Stimulated activated naive CD8-positive, alpha-beta T cell treated with anti-CD3 and anti-CD28 coated beads, Interleukin-15, amount 100 ng/mL, for 72 hours (primary cell): Measurements from ENCODE around the gene UNC13A.
A peak's percentile ranks its signal among the peaks of the same experiment; 100 is the strongest.
"Not testable (repeated sequence)": the region's sequence is repeated elsewhere in the genome, so short reads cannot be mapped to it uniquely, and the experiment has no call there.

Source experiments
- ATAC-seq: fragments of 150-1000 bp; cut with Tn5 transposase; 2 replicates; pipeline ENCODE4 v1.10.0; 2021; ENCODE audit warnings: mild to moderate bottlenecking, moderate library complexity
- DNase-seq, 2 donors: peaks; one replicate each; pipeline ENCODE4 v3.0.0; 2021 to 2022
- H3K27ac Mint-ChIP-seq, 2 donors: one replicate each; pipeline ENCODE4 v1.8.0; 2022; ENCODE audit warnings: mild to moderate bottlenecking in 2 of 2, mixed read lengths in 2 of 2, moderate library complexity in 2 of 2
- H3K27me3 Mint-ChIP-seq: one replicate; pipeline ENCODE4 v1.8.0; 2022; ENCODE audit warnings: mixed read lengths
- H3K4me1 Mint-ChIP-seq: one replicate; pipeline ENCODE4 v1.8.0; 2022; ENCODE audit warnings: mild to moderate bottlenecking, mixed read lengths
- H3K4me3 Mint-ChIP-seq, 2 donors: one replicate each; pipeline ENCODE4 v1.8.0; 2022; ENCODE audit warnings: mild to moderate bottlenecking in 2 of 2, mixed read lengths in 2 of 2, moderate library complexity in 1 of 2
- H3K9me3 Mint-ChIP-seq, 2 donors: one replicate each; pipeline ENCODE4 v1.8.0; 2022; ENCODE audit warnings: mixed read lengths in 2 of 2

Gene UNC13A

DNA sequence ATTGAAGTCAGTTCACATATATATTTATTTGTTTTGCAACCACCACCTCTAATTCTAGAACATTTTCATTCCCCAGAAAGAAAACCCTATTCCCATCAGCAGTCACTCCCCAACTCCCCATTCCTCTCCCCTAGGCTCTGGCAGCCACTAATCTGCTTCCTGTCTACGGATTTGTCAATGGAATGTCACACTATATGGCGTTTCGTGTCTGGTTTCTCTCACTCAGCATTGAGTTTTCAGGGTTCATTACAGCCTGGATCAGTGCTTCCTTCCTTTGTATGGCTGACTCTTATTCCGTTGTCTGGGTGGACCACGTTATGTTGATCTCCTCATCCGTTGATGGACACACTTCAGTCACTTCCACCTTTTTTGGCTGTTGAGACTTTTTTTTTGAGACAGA lies 123.4 kb downstream of the UNC13A start:
- H3K27ac Mint-ChIP-seq, result peak overlapping the region; percentile 36 to 94
- no peak overlapping the region for H3K4me3 Mint-ChIP-seq
- H3K27me3 Mint-ChIP-seq, result no peaks in the 10 kb centered on the region
- H3K9me3 Mint-ChIP-seq, result no peaks in the 10 kb centered on the region
- no peak for DNase-seq
- peaks cover 14% of the 10 kb centered on the region for H3K4me1 Mint-ChIP-seq
- ATAC-seq, result no peak

- ATAC-seq, result no peak
- Mint-ChIP-seq H3K4me3 (no peak overlapping the region), H3K4me1 (peaks cover 23% of the 10 kb centered on the region), H3K27me3 (no peaks in the 10 kb centered on the region), H3K27ac (peak overlapping the region in 1 of 2 donors; percentile 83), H3K9me3 (no peaks in the 10 kb centered on the region)
- DNase-seq, result no peak
Observed at GRCh38 chr19:17562561-17562960, 125.6 kb downstream of the UNC13A start.

DNA sequence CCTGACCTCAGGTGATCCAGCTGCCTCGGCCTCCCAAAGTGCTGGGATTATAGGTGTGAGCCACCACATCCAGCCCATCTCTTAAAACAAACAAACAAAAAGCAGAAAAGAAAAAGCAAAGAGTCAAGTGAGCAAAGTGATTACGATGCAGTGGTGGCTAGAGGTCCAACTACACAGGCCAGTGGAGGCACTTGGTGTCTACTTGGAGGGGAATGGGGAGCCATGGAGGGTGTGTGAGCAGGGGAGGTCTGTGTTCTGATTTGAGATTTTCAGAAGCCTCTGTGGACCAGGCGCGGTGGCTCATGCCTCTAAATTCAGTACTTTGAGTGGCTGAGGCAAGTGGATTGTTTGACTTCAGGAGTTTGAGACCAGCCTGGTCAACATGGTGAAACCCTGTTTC lies 126.1 kb downstream of the UNC13A start:
- Mint-ChIP-seq H3K27ac (peak overlapping the region in 1 of 2 donors; percentile 83), H3K4me3 (no peak overlapping the region), H3K27me3 (no peaks in the 10 kb centered on the region), H3K9me3 (no peaks in the 10 kb centered on the region), H3K4me1 (peaks cover 28% of the 10 kb centered on the region)
- DNase-seq (no peak), ATAC-seq (no peak)

DNA sequence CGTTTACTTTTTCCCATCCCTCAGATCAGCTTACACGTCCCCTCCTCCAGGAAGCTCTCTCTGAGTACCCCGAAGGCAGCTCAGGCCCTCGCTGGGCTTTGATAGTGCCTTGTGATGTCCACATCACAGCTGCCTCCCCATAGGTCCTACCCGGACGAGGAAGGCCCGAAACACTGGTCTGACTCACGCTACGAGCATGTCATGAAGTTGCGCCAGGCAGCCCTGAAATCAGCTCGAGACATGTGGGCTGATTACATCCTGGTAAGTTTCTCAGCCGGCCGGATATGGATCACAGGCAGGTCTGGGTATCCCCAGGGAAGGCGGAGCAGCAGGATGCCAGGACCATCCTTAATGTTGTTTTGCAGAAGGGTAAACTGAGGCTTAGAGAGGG lies 128.0 kb downstream of the UNC13A start:
- H3K4me3 Mint-ChIP-seq, result no peak overlapping the region
- ATAC-seq (no peak), DNase-seq (no peak)
- H3K4me1 Mint-ChIP-seq, result peaks cover 37% of the 10 kb centered on the region
- H3K9me3 Mint-ChIP-seq, result no peaks in the 10 kb centered on the region
- H3K27me3 Mint-ChIP-seq, result no peaks in the 10 kb centered on the region
- H3K27ac Mint-ChIP-seq, result peak overlapping the region in 1 of 2 donors; percentile 36

- ATAC-seq (no peak), DNase-seq (no peak)
- Mint-ChIP-seq H3K27me3 (no peaks in the 10 kb centered on the region), H3K4me1 (peaks cover 37% of the 10 kb centered on the region), H3K9me3 (no peaks in the 10 kb centered on the region), H3K4me3 (peak overlapping the region in 1 of 2 donors; percentile 59), H3K27ac (no peak overlapping the region)
Observed at GRCh38 chr19:17557466-17557865, 130.7 kb downstream of the UNC13A start.

DNA sequence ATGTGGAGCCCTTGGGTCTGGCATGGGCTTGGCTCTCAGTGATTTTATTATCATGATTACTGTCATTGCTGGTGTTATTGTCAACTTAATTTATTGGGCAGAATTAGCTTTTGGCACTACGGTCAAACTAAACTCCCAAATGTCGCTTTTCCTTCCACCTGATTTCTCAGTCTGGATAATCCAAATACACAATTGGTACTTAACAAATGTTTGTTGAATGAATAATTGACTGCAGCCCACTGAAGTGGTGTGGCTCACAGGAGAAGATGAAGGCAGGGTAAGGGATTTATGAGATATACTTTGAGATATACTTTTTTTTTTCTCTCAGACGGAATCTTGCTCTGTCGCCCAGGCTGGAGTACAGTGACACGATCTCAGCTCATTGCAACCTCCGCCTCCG lies 131.2 kb downstream of the UNC13A start:
- H3K27ac Mint-ChIP-seq, result no peak overlapping the region
- no peak for ATAC-seq

GRCh38 chr19:17555929-17556813 lies 132.0 kb downstream of the UNC13A start:
- Mint-ChIP-seq H3K4me3 (peak overlapping the region; percentile 86 to 92), H3K27ac (peak overlapping the region; percentile 74 to 84), H3K9me3 (no peaks in the 10 kb centered on the region), H3K27me3 (no peaks in the 10 kb centered on the region), H3K4me1 (peaks cover 35% of the 10 kb centered on the region)
- no peak for DNase-seq
- peak; percentile 41 for ATAC-seq

More for the DNA sequence above, 131.2 kb downstream of the UNC13A start:
- H3K4me3 Mint-ChIP-seq, result peak overlapping the region; percentile 86 to 92
- no peak for DNase-seq
- no peaks in the 10 kb centered on the region for H3K9me3 Mint-ChIP-seq
- peaks cover 35% of the 10 kb centered on the region for H3K4me1 Mint-ChIP-seq
- no peaks in the 10 kb centered on the region for H3K27me3 Mint-ChIP-seq

DNA sequence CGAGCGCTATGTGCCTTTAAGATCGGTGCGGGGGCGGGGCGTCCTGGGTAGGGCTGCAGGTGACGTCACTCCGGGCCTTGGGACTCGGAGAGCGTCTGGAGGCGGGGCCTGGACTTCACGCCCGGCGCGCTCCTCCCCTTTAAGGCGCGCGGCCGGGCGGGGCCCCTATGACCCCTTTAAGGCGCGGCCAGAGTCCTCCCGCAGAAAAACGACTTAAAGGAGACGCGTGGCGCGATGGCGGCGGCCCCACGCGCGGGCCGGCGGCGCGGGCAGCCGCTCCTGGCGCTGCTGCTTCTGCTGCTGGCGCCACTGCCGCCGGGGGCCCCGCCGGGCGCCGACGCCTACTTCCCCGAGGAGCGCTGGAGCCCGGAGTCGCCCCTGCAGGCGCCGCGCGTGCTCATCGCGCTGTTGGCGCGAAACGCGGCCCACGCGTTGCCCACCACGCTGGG lies 132.7 kb downstream of the UNC13A start, which contains the start of gene COLGALT1:
Gene COLGALT1, plus strand, starts transcription at position 170 of the 449 bp plus-strand sequence. Its CDS starts 65 bp downstream, at position 235.
- peak within 1 kb of the TSS; percentile 74 to 84 for H3K27ac Mint-ChIP-seq
- H3K9me3 Mint-ChIP-seq, result no peaks in the 10 kb centered on the region
- H3K4me1 Mint-ChIP-seq, result peaks cover 35% of the 10 kb centered on the region
- peak within 1 kb of the TSS; percentile 86 to 92 for H3K4me3 Mint-ChIP-seq
- DNase-seq (peak; percentile 95 to 97), ATAC-seq (peak; percentile 98)
- no peaks in the 10 kb centered on the region for H3K27me3 Mint-ChIP-seq

GRCh38 chr19:17554968-17555479 lies 133.1 kb downstream of the UNC13A start:
- ATAC-seq (peak; percentile 34), DNase-seq (no peak)
- Mint-ChIP-seq H3K4me1 (peaks cover 30% of the 10 kb centered on the region), H3K27ac (peak overlapping the region; percentile 19 to 78), H3K9me3 (no peaks in the 10 kb centered on the region), H3K27me3 (no peaks in the 10 kb centered on the region), H3K4me3 (peak overlapping the region; percentile 86 to 92)

GRCh38 chr19:17553256-17553655 lies 134.9 kb downstream of the UNC13A start:
- DNase-seq, result no peak
- no peak overlapping the region for H3K27ac Mint-ChIP-seq
- no peak for ATAC-seq

DNA sequence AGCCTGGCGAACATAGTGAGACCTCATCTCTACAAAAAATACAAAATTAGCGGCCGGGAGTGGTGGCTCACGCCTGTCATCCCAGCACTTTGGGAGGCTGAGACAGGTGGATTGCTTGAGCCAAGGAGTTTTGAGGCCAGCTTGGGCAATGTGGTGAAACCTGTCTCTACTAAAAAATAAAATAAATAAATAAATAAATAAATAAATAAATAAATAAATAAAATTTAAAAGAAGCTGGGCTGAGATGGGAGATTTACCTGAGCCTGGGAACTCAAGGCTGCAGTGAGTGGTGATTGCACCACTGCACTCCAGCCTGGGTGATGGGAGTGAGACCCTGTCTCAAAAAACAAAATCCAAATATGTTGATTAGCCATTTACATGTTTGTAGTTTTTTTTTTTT lies 135.4 kb downstream of the UNC13A start:
- not testable (repeated sequence) for H3K9me3 Mint-ChIP-seq, H3K27me3 Mint-ChIP-seq, DNase-seq, ATAC-seq, H3K4me3 Mint-ChIP-seq, H3K27ac Mint-ChIP-seq
- peaks cover 24% of the 10 kb centered on the region for H3K4me1 Mint-ChIP-seq

More at GRCh38 chr19:17553256-17553655, 134.9 kb downstream of the UNC13A start:
- no peak overlapping the region for H3K4me3 Mint-ChIP-seq
- H3K4me1 Mint-ChIP-seq, result peaks cover 20% of the 10 kb centered on the region
- no peaks in the 10 kb centered on the region for H3K9me3 Mint-ChIP-seq
- H3K27me3 Mint-ChIP-seq, result no peaks in the 10 kb centered on the region
